Dendritic cell treated with granulocyte-macrophage colony-stimulating factor and Interleukin-4, amounts not matched to agents 40 ng/mL and 50 ng/mL, for 4 days (primary cell): Measurements from ENCODE around the gene MCF2.

ENCODE experiments used
- H3K27ac Mint-ChIP-seq: one replicate; pipeline ENCODE4 v1.8.0; 2022; ENCODE audit warnings: mild to moderate bottlenecking, mixed read lengths
- H3K27me3 Mint-ChIP-seq: one replicate; pipeline ENCODE4 v1.8.0; 2022; ENCODE audit warnings: mild to moderate bottlenecking, mixed read lengths
- H3K36me3 Mint-ChIP-seq: one replicate; pipeline ENCODE4 v1.8.0; 2022; ENCODE audit warnings: low read depth, mixed read lengths
- H3K4me1 Mint-ChIP-seq: one replicate; pipeline ENCODE4 v1.8.0; 2022; ENCODE audit warnings: low read depth, mixed read lengths
- H3K4me3 Mint-ChIP-seq: one replicate; pipeline ENCODE4 v1.8.0; 2022; ENCODE audit warnings: mild to moderate bottlenecking, moderate library complexity, mixed read lengths
- H3K9me3 Mint-ChIP-seq: one replicate; pipeline ENCODE4 v1.8.0; 2022; ENCODE audit warnings: mixed read lengths
- intact Hi-C: fragments of 100-400 bp; cut with micrococcal nuclease; formaldehyde crosslinking; loops from one replicate; pipeline ENCODE4 v1.15.0; 2022

The MCF2 gene

GRCh38 chrX:139559383-139560042, 148.5 kb downstream of the MCF2 start:
- H3K36me3 Mint-ChIP-seq, result no peaks in the 10 kb centered on the region
- H3K4me3 Mint-ChIP-seq, result no peak overlapping the region
- H3K27me3 Mint-ChIP-seq, result no peaks in the 10 kb centered on the region
- H3K9me3 Mint-ChIP-seq, result no peaks in the 10 kb centered on the region
- H3K4me1 Mint-ChIP-seq, result peaks cover 12% of the 10 kb centered on the region
- no peak overlapping the region for H3K27ac Mint-ChIP-seq
- intact Hi-C loops, result loop anchor here (1.0 to 10.0 kb wide), 3 partner anchors 365 to 784 kb away; no protein-coding TSS in a partner anchor

DNA sequence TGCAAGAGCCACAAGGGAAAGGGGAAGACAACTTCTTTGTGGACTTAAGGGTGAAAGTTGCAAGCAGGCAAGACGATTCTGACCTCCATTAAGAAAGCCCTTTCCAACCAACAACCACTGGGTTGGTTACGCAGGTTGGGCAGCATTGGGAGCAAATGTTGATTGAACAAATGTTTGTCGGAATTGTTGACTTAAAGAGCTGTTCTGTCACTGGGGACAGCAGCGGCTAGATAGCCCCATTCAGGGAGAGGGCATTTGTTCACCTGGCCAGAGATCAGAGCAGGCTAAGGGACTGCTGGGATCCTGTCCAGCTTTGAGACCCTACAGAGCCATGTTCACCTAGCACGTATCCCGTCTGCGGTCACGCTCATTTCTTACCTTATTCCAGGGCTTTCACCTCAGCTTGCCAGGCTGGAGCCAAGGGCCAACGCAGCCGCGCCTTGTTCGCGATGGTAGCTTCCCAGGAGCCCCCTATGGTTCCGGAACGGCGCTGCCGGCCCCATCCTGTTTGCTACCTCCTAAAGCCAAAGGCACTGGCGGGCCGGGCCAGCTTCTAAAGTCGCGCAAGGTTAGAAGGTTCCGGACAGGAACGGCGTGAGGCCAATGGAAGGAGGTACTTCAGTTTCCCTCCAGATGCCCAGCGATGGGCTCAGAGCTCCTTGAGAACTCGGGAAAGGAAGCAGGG, 152.8 kb downstream of the MCF2 start:
- Mint-ChIP-seq H3K27me3 (no peaks in the 10 kb centered on the region), H3K36me3 (no peaks in the 10 kb centered on the region), H3K9me3 (no peaks in the 10 kb centered on the region), H3K4me3 (peak overlapping the region; percentile 63), H3K4me1 (peaks cover 20% of the 10 kb centered on the region), H3K27ac (peak overlapping the region; percentile 30)
- intact Hi-C loops, result loop anchor here (5.0 kb wide), 1 partner anchor 708 kb away; no protein-coding TSS in a partner anchor

- Mint-ChIP-seq H3K36me3 (no peaks in the 10 kb centered on the region), H3K4me3 (no peak overlapping the region), H3K4me1 (peaks cover 20% of the 10 kb centered on the region), H3K27me3 (no peaks in the 10 kb centered on the region), H3K27ac (peak overlapping the region; percentile 79), H3K9me3 (no peaks in the 10 kb centered on the region)
- intact Hi-C loops, result no loop called here
Observed at GRCh38 chrX:139554376-139554775, 153.6 kb downstream of the MCF2 start.

DNA sequence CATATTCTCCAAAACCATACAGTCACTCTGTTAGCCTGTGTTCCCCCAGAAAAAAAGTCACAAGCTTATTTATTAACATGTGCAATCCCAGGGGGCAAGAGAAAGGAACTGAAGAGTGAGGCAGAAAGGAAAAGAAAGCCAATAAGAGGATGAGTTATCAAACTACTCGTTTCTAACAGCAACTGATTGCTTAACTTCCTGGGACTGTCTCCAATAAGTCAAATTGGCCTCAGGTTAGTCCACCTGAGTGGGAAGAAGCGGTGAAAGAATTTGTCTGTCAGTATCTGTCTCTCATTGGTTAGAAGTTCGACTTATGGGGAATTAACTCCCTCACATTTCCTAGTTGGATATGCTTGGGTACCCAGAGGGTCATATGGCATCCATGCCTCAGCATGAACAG, 163.4 kb downstream of the MCF2 start:
- intact Hi-C loops, result no loop called here
- H3K4me3 Mint-ChIP-seq, result no peak overlapping the region
- H3K27ac Mint-ChIP-seq, result no peak overlapping the region
- H3K9me3 Mint-ChIP-seq, result no peaks in the 10 kb centered on the region
- no peaks in the 10 kb centered on the region for H3K36me3 Mint-ChIP-seq
- H3K4me1 Mint-ChIP-seq, result no peaks in the 10 kb centered on the region
- no peaks in the 10 kb centered on the region for H3K27me3 Mint-ChIP-seq

GRCh38 chrX:139543920-139544319, 164.0 kb downstream of the MCF2 start:
- H3K9me3 Mint-ChIP-seq, result no peaks in the 10 kb centered on the region
- no peaks in the 10 kb centered on the region for H3K36me3 Mint-ChIP-seq
- no peak overlapping the region for H3K27ac Mint-ChIP-seq
- intact Hi-C loops, result no loop called here
- no peaks in the 10 kb centered on the region for H3K4me1 Mint-ChIP-seq
- no peak overlapping the region for H3K4me3 Mint-ChIP-seq
- H3K27me3 Mint-ChIP-seq, result no peaks in the 10 kb centered on the region

DNA sequence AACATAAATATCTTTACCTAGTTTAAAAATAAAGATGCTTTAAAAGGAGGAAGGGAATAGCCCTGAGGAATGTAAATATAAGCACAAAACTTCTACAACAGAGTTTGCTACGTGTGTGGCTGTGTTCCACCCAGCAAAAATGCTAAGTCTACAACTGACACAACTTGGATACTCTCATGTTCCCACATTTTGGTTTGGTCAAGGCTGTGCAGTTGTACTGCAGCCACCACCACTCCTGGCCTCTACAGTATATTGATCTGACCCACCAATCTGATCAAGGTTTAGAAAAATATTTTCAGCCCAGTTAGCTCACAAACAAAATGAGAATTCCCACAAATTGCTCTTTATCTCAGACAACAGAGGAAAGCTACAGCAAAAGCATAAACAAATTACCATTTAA, 165.3 kb downstream of the MCF2 start:
- intact Hi-C loops, result no loop called here
- Mint-ChIP-seq H3K9me3 (no peaks in the 10 kb centered on the region), H3K4me1 (no peaks in the 10 kb centered on the region), H3K4me3 (no peak overlapping the region), H3K27me3 (no peaks in the 10 kb centered on the region), H3K36me3 (no peaks in the 10 kb centered on the region), H3K27ac (no peak overlapping the region)

DNA sequence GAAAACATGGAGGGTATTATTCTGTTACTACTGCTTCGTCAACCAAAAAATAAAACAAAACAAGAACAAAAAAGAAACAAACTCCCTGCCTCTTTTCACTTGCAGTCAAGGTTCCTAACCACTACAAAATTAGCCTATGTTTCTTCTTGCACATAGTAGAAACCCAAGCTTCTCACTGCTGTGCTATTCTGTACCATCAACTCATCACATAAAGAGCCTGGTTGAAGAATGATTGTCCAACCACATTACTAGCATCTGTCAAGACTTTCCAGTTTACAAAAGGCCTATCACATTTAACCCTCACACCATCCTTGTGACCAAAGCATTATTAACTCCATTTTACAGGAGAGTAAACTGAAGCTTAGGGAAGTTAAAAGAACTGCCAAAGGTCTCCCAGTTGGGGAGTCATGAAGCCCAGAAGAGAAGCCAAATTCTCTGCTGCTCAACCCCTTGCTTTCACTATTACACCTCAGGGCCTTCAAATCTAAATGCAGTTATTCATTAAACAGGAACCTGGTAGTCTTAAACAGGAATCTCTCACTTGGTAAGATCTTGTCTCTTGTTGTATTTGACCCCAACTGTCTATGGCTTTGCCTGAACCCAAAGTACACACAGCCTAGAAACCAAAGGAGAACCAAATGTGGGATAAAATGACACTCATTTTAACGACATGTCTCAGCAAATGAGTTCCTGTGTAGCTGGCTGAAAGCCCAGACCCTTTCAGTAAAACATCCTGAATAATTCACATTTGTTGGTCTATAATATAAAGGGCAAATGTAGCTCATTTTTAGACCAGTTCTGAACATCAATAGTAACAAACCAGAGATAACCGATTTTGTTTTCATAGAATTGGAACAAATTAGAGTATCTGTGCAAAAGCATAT, 168.8 kb downstream of the MCF2 start:
- Mint-ChIP-seq H3K4me3 (no peak overlapping the region), H3K36me3 (no peaks in the 10 kb centered on the region), H3K27ac (no peak overlapping the region), H3K27me3 (no peaks in the 10 kb centered on the region), H3K9me3 (no peaks in the 10 kb centered on the region), H3K4me1 (no peaks in the 10 kb centered on the region)
- intact Hi-C loops, result no loop called here

- Mint-ChIP-seq H3K9me3 (no peaks in the 10 kb centered on the region), H3K27ac (no peak overlapping the region), H3K4me3 (no peak overlapping the region), H3K36me3 (no peaks in the 10 kb centered on the region), H3K4me1 (no peaks in the 10 kb centered on the region), H3K27me3 (no peaks in the 10 kb centered on the region)
- intact Hi-C loops, result no loop called here
Observed at GRCh38 chrX:139533444-139533843, 174.5 kb downstream of the MCF2 start.

DNA sequence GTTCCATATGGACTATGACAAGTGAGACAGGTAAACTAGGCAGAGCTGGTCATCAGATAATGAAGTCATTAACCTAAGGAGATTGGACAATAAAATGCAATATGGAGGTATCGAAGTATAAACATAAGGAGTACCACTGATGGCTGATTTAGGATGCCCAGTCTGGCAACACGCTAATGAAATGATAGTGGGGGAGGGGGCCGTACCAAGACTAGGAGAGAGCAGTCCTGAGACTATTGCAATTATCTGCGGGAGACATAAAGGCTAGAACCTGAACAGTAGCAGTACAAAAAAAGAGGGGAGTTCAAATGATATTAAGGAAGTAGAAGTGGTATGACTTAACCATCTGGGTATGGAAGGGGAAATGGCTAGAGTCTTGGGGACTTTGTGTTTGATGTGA, 175.1 kb downstream of the MCF2 start:
- intact Hi-C loops, result no loop called here

More for the DNA sequence above, 175.1 kb downstream of the MCF2 start:
- H3K27me3 Mint-ChIP-seq, result no peaks in the 10 kb centered on the region
- no peak overlapping the region for H3K4me3 Mint-ChIP-seq
- H3K9me3 Mint-ChIP-seq, result no peaks in the 10 kb centered on the region
- H3K36me3 Mint-ChIP-seq, result no peaks in the 10 kb centered on the region
- H3K4me1 Mint-ChIP-seq, result no peaks in the 10 kb centered on the region
- H3K27ac Mint-ChIP-seq, result no peak overlapping the region
